DLD1 (cell line): ENCODE measurements around the gene RASA3.
"Not testable (repeated sequence)": the region's sequence is repeated elsewhere in the genome, so short reads cannot be mapped to it uniquely, and the experiment has no call there.

ENCODE experiments used
- in situ Hi-C: cut with HindIII; loops from 2 replicates; pipeline ENCODE4 v1.10.0; 2017; ENCODE audit warnings: low sequenced_read_pairs

Gene RASA3

DNA sequence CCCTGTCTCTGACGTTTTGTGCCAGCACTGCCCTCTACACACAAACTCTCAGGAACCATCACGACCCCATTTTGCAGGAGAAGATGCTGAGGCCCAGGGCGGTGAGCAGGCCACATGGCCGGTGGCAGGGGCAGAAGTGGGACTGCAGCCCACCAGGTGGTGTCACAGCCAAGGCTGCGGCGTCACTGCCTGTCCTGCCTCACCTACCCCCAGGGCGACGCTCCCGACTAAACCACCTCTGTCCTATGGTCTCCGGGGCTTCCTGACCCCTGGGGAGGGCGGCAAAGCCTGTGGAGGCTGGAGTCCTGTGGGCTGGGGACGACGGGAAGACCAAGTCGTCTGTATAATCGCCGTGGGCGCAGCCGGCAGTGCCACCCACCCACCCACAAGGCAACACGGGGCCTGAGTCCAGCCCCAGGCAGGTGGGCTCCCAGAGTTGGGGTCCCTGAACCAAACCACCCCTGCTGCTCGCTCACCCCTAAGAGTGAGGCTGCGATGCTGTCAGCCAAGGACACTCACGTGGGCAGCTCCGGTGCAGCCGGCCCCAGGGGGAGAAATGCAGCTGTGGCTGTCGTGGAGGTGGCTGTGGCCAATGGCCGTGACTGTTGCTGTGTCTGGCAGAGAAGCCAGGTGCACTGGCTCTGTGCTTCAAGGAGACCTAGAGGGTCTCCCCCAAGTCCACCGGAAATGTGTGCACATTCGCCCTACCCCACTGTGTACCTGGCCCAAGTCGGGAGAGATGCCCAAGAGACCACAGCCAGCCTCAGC lies 29.7 kb downstream of the RASA3 start:
- in situ Hi-C loops: no loop called here

GRCh38 chr13:114102131-114102520 lies 30.3 kb downstream of the RASA3 start:
- in situ Hi-C loops: no loop called here

DNA sequence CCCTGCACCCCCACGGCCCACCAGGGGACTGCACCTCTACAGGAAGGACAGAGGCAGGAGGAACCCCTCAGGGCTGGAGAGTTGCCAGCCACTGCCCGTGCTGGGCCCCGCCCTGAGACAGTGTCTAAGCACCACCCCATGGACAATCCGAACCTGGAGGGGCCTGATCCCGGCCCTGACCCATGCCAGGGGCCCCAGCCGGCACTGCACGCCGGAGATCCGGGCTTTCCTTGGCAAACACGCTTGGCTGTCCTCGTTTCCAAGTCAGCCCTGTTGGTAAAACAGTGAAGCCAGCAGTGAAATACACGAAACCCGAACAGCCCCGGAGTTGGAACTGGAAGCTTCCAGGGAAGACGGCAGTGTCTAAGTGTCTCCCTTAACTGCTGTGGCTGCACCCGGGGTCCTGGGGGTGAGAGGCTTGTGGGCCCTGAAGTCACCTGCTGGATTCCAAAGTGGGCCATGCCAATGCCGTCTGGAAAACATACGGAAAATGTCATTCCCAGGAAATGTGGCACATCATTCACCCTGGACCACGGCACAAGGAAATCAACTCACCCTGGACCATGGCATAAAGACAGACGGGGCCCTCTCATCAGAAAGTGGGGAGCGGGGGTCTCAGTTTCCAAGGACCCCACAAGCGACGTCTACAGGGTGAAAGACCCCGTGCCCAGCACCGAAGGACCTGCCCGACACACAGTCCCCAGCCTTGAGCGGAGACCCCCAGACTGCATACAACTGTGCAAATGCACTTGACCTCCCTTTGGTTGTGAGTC lies 30.9 kb downstream of the RASA3 start:
- in situ Hi-C loops: no loop called here

- in situ Hi-C loops: no loop called here
These were observed 31.7 kb downstream of the RASA3 start for GRCh38 chr13:114100446-114101357.

GRCh38 chr13:114099918-114100445 lies 32.4 kb downstream of the RASA3 start:
- in situ Hi-C loops: no loop called here

GRCh38 chr13:114099191-114099590 lies 33.2 kb downstream of the RASA3 start:
- in situ Hi-C loops: no loop called here

GRCh38 chr13:114098689-114099056 lies 33.8 kb downstream of the RASA3 start:
- in situ Hi-C loops: not testable (repeated sequence)

DNA sequence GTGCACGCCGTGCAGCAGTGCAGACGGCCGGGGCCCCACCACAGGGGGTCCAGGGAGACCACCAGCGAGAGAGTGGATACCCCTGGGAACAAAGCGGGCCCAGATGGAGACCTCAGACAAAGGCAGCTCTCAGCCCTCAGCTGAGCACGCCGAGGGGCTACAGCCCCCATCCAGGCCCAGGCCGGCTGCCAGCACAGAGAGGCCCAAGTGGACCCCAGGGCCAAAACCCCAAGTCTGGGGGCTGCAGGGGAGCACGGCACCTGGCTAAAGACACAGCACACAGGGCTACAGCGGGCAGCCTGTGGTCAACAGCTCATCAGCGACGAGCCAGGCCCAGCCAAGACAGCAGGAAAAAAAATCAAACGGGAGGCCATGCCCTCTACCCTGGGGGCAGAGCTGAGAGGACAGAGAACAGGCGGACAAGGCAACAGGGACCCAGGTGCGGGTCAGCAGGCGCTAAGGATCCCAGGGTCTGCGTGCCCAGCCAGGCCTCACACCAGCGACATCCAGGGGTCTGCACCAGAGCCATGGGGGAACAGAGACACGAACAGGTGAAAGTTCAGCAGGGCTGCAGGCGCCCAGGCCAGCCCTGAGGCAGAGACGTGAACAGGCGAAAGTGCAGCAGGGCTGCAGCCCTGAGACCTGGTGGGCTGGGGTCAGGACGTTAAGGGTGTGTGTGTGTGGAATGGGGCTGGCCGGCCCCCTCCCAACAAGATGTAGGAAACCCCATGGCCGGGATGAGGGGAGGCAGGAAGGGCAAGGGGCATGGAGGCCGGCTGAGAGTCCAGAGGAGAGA lies 34.3 kb downstream of the RASA3 start:
- in situ Hi-C loops: no loop called here

- in situ Hi-C loops: no loop called here
These were observed 35.1 kb downstream of the RASA3 start for GRCh38 chr13:114097212-114097892.

- in situ Hi-C loops: no loop called here
These were observed 35.6 kb downstream of the RASA3 start for GRCh38 chr13:114096811-114097211.

GRCh38 chr13:114096031-114096485 lies 36.4 kb downstream of the RASA3 start:
- in situ Hi-C loops: no loop called here

DNA sequence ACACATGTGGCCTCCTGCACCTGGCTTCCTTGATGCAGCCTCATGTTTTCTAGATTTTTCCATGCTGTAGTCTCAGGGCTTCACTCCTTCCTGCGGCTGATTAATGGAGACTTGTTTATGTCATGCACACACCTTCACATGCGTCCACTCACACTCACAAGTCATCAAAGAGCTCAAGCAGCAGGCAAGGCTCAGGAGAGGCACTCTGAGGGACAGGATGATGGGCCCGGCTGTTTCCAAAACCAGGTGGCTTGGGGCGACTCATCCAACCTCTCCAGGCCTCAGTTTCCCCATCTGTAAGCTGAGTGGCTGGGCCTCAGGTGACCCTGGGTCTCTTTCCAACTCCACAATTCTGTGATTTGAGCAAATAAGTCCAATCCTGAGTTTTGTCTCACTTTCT lies 36.9 kb downstream of the RASA3 start:
- in situ Hi-C loops: no loop called here

DNA sequence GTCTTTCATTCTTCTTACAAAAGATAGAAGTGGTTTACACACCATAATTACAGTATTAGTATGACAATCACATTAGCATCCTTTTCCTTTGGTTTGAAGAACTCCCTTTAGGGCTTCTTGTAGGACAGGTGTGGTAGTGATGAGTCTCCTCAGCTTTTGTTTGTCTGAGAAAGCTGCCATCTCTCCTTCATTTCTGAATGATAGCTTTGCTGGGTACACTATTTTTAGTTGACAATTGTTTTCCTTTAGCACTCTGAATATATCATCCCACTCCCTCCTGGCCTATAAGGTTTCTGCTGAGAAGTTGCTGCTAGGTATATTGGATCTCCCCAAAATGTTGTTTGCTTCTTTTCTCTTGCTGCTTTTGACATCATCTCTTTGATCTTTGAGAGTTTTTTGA lies 39.3 kb downstream of the RASA3 start:
- in situ Hi-C loops: no loop called here

DNA sequence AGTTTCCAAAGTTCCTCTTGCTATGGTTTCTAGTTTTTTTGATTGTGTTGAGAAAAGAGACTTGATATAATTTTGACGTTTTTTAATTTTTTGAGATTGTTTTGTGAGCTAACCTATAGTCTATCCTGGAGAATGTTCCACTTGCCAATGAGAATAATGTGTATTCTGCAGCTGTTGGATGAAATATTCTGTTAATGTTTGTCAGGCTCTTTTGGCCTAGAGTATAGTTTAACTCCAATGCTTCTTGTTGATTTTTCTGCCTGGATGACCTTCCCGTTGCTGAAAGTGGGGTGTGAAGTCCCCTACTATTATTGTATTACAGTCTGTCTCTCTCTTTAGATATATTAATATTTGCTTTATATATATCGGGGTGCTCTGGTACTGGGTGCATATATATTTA lies 40.0 kb downstream of the RASA3 start:
- in situ Hi-C loops: no loop called here

GRCh38 chr13:114090476-114090875 lies 41.9 kb downstream of the RASA3 start:
- in situ Hi-C loops: no loop called here

GRCh38 chr13:114089751-114090400 lies 42.5 kb downstream of the RASA3 start:
- in situ Hi-C loops: no loop called here

DNA sequence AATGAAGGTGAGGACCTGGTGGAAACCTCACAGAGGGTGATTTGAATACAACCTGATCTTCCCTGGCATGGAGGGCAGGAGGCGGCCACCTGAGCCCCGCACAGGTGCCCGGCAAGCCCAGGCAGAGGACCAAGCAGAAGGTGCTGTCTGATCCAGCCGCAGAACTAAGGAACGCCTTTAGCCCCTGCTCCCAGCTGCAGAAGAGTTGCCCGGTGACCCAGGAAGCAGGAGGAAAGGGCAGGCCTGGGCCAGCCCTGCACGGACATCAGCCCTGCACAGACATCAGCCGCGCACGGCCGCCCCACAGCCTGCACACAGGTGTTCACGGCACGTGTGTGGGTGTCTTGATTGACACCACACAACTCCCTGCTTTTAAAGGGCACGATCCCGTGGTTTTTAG lies 43.1 kb downstream of the RASA3 start:
- in situ Hi-C loops: no loop called here

- in situ Hi-C loops: no loop called here
These were observed 43.6 kb downstream of the RASA3 start for GRCh38 chr13:114088863-114089262.

GRCh38 chr13:114088234-114088633 lies 44.2 kb downstream of the RASA3 start:
- in situ Hi-C loops: no loop called here
